HEK293 (cell line): Measurements from ENCODE around the gene LIN37.

ENCODE experiments used
- CTCF ChIP-seq: fragments of 450-650 bp; formaldehyde crosslinking; IDR thresholded peaks from 2 replicates; pipeline ENCODE4 v1.5.1; 2016; ENCODE audit warnings: missing biosample characterization, missing genetic modification characterization
- YY1 ChIP-seq: fragments of 450-650 bp; formaldehyde crosslinking; IDR thresholded peaks from 2 replicates; pipeline ENCODE4 v1.5.1; 2018; ENCODE audit warnings: missing biosample characterization, missing genetic modification characterization
- ZNF558 ChIP-seq: fragments of 450-650 bp; formaldehyde crosslinking; IDR thresholded peaks from 2 replicates; pipeline ENCODE4 v1.5.1; 2016; ENCODE audit warnings: missing biosample characterization, missing genetic modification characterization
- ZNF561 ChIP-seq: fragments of 450-650 bp; IDR thresholded peaks from 2 replicates; pipeline ENCODE4 v1.5.1; 2018; ENCODE audit warnings: missing biosample characterization, missing genetic modification characterization, borderline replicate concordance
- ZNF580 ChIP-seq: fragments of 450-650 bp; formaldehyde crosslinking; IDR thresholded peaks from 2 replicates; pipeline ENCODE4 v1.5.1; 2016; ENCODE audit warnings: missing biosample characterization, missing genetic modification characterization

GRCh38 chr19:35714601-35715354 is 33.6 kb upstream of the LIN37 start:
- TF ChIP-seq ZNF580 (tag by site-specific recombination) (no peak), CTCF (tag by site-specific recombination) (peak; percentile 33; the same call in 1 of the 2 replicates), YY1 (no peak), ZNF561 (tag by site-specific recombination) (no peak), ZNF558 (tag by site-specific recombination) (no peak)
